CD14-positive monocyte (primary cell): ENCODE results near the gene TRIM9. TPM values are rescaled to one million over a fixed set of nuclear protein-coding genes. Genes with fewer than 3 reads are reported as not detected.

Experiments
- DNase-seq, 3 donors: peaks; one replicate each; pipeline ENCODE4 v3.0.0-alpha.2; 2011 to 2022
- H2AFZ ChIP-seq: 2 replicates; pipeline ENCODE4 v1.6.0; 2012; ENCODE audit warnings: mild to moderate bottlenecking, low read depth, low read length, inconsistent platforms; ENCODE audit not compliant: insufficient read depth, poor library complexity, severe bottlenecking
- H3K27ac ChIP-seq, 2 donors: 1 replicate in 1 of 2; 2 replicates in 1 of 2; pipeline ENCODE4 v1.5.1; 2012 to 2013; ENCODE audit warnings: low read length in 2 of 2, control low read depth in 1 of 2, inconsistent platforms in 1 of 2, low read depth in 1 of 2, mild to moderate bottlenecking in 1 of 2
- H3K27me3 ChIP-seq, 2 donors: one replicate each; pipeline versions ENCODE4 v1.6.0 to v1.6.1; 2011 to 2013; ENCODE audit warnings: low read length in 2 of 2; ENCODE audit not compliant: control insufficient read depth in 2 of 2, insufficient read depth in 2 of 2
- H3K36me3 ChIP-seq, 2 donors: replicated peaks in 1 of 2; 1 replicate in 1 of 2; 2 replicates in 1 of 2; pipeline versions ENCODE4 v1.5.1 to v1.6.1; 2012 to 2013; ENCODE audit warnings: low read length in 2 of 2, control low read depth in 1 of 2, inconsistent platforms in 1 of 2, mild to moderate bottlenecking in 1 of 2; ENCODE audit not compliant: insufficient read depth in 2 of 2, control insufficient read depth in 1 of 2
- H3K4me1 ChIP-seq, 2 donors: 1 replicate in 1 of 2; 2 replicates in 1 of 2; pipeline versions ENCODE4 v1.5.1 to v1.6.1; 2012 to 2013; ENCODE audit warnings: low read length in 2 of 2, control low read depth in 1 of 2, inconsistent platforms in 1 of 2, mild to moderate bottlenecking in 1 of 2, moderate library complexity in 1 of 2; ENCODE audit not compliant: insufficient read depth in 2 of 2, control insufficient read depth in 1 of 2
- H3K4me2 ChIP-seq: replicated peaks from 2 replicates; pipeline ENCODE3; 2012; ENCODE audit warnings: low read length, moderate library complexity, mild to moderate bottlenecking; ENCODE audit not compliant: poor library complexity, severe bottlenecking; ENCODE audit errors: extremely low read depth
- H3K4me3 ChIP-seq, 3 experiments: fragments of 200-600 bp in 1 of 3; sonication (generic) in 1 of 3; replicated peaks in 1 of 3; 1 replicate in 2 of 3; 2 replicates in 1 of 3; pipeline ENCODE4 v1.5.1; 2011 to 2013; ENCODE audit warnings: low read length in 3 of 3, mild to moderate bottlenecking in 3 of 3, control low read depth in 2 of 3, low read depth in 2 of 3, inconsistent platforms in 1 of 3, moderate library complexity in 1 of 3
- H3K79me2 ChIP-seq: 2 replicates; pipeline ENCODE4 v1.6.0; 2012; ENCODE audit warnings: mild to moderate bottlenecking, control low read depth, inconsistent platforms, low read length, moderate library complexity; ENCODE audit not compliant: insufficient read depth
- H3K9ac ChIP-seq: 2 replicates; pipeline ENCODE4 v1.6.0; 2017; ENCODE audit warnings: low read length, mild to moderate bottlenecking; ENCODE audit not compliant: insufficient read depth, poor library complexity, severe bottlenecking
- H3K9me3 ChIP-seq, 2 donors: replicated peaks in 1 of 2; 1 replicate in 1 of 2; 2 replicates in 1 of 2; pipeline versions ENCODE4 v1.5.1 to v1.6.1; 2012 to 2013; ENCODE audit warnings: low read length in 2 of 2, control low read depth in 1 of 2; ENCODE audit not compliant: control insufficient read depth in 1 of 2, insufficient read depth in 1 of 2
- H4K20me1 ChIP-seq: 2 replicates; pipeline ENCODE4 v1.6.0; 2012; ENCODE audit warnings: mild to moderate bottlenecking, low read length, control low read depth, moderate library complexity; ENCODE audit not compliant: insufficient read depth
- H3K27ac Mint-ChIP-seq, 7 donors: one replicate each; pipeline ENCODE4 v1.8.0; 2020; ENCODE audit warnings: mild to moderate bottlenecking in 7 of 7, mixed read lengths in 7 of 7, moderate library complexity in 6 of 7, inconsistent platforms in 2 of 7
- H3K27me3 Mint-ChIP-seq, 3 donors: one replicate each; pipeline ENCODE4 v1.8.0; 2021 to 2022; ENCODE audit warnings: low read depth in 3 of 3, mild to moderate bottlenecking in 3 of 3, mixed read lengths in 3 of 3, moderate library complexity in 3 of 3, inconsistent platforms in 1 of 3
- H3K36me3 Mint-ChIP-seq, 2 donors: one replicate each; pipeline ENCODE4 v1.8.0; 2020; ENCODE audit warnings: mixed read lengths in 2 of 2, inconsistent platforms in 1 of 2, mild to moderate bottlenecking in 1 of 2
- H3K4me1 Mint-ChIP-seq: one replicate; pipeline ENCODE4 v1.8.0; 2020; ENCODE audit warnings: mild to moderate bottlenecking, mixed read lengths
- H3K4me3 Mint-ChIP-seq, 2 donors: one replicate each; pipeline ENCODE4 v1.8.0; 2020; ENCODE audit warnings: mild to moderate bottlenecking in 2 of 2, mixed read lengths in 2 of 2, moderate library complexity in 1 of 2
- H3K9me3 Mint-ChIP-seq, 7 donors: one replicate each; pipeline ENCODE4 v1.8.0; 2020 to 2022; ENCODE audit warnings: mixed read lengths in 7 of 7, mild to moderate bottlenecking in 6 of 7, moderate library complexity in 6 of 7, inconsistent platforms in 2 of 7
- WGBS: methylation state at CpG from one replicate; pipeline ENCODE4 v1.1.5; 2013; ENCODE audit warnings: missing lambda C conversion rate; ENCODE audit not compliant: insufficient coverage; 5-methylcytosine and 5-hydroxymethylcytosine counted together
- intact Hi-C, 2 donors: fragments of 100-400 bp; cut with micrococcal nuclease; formaldehyde crosslinking; loops; one replicate each; pipeline versions ENCODE4 v1.15.0 to v1.15.1; 2023
- polyA plus RNA-seq, 3 donors: library from polyadenylated mRNA; depleted of rRNA in 1 of 3; unstranded in 2 of 3; stranded (reverse) in 1 of 3; fragments of 300-500 nt in 2 of 3; fragments of >200 nt in 1 of 3; fragmentation: Illumina TruSeq in 2 of 3; gene quantifications; 1 replicate in 2 of 3; 2 replicates in 1 of 3; pipeline ENCODE4 v1.2.3, GENCODE V29; 2012 to 2021
- TF ChIP-seq, protein P1 (sequence below): fragments of 200-600 bp; IDR thresholded peaks from one replicate; pipeline ENCODE4 v1.8.0; 2022; ENCODE audit warnings: antibody characterized with exemption, mild to moderate bottlenecking

The TRIM9 gene
- polyA plus RNA-seq, 3 donors, result 0.01 TPM; not detected in 2

- Histone ChIP-seq H2AFZ (no peak overlapping the region), H4K20me1 (no peaks in the 10 kb centered on the region), H3K4me1 (peaks cover 13 to 16% of the 10 kb centered on the region in 2 donors), H3K4me2 (peak overlapping the region; percentile 23), H3K36me3 (no peaks in the 10 kb centered on the region), H3K4me3 (peak overlapping the region in 1 of 3 experiments; percentile 16), H3K9me3 (no peaks in the 10 kb centered on the region), H3K27me3 (no peaks in the 10 kb centered on the region), H3K9ac (no peak overlapping the region), H3K27ac (peak overlapping the region in 1 of 2 donors; percentile 74), H3K79me2 (no peaks in the 10 kb centered on the region)
- Mint-ChIP-seq H3K27ac (peak overlapping the region in 5 of 7 donors; percentile 81 to 93 (median 83)), H3K9me3 (peaks cover 1 to 11% (median 5%) of the 10 kb centered on the region in 7 donors), H3K4me3 (peak overlapping the region in 1 of 2 donors; percentile 67), H3K36me3 (no peaks in the 10 kb centered on the region), H3K4me1 (peaks cover 4% of the 10 kb centered on the region), H3K27me3 (peaks cover 0 to 1% (median 1%) of the 10 kb centered on the region in 3 donors)
- WGBS, result no CpG with 5 or more reads among the region's 2 CpGs
- DNase-seq, result no peak
- intact Hi-C loops, result no loop called here
- TF ChIP-seq, protein P1, sequence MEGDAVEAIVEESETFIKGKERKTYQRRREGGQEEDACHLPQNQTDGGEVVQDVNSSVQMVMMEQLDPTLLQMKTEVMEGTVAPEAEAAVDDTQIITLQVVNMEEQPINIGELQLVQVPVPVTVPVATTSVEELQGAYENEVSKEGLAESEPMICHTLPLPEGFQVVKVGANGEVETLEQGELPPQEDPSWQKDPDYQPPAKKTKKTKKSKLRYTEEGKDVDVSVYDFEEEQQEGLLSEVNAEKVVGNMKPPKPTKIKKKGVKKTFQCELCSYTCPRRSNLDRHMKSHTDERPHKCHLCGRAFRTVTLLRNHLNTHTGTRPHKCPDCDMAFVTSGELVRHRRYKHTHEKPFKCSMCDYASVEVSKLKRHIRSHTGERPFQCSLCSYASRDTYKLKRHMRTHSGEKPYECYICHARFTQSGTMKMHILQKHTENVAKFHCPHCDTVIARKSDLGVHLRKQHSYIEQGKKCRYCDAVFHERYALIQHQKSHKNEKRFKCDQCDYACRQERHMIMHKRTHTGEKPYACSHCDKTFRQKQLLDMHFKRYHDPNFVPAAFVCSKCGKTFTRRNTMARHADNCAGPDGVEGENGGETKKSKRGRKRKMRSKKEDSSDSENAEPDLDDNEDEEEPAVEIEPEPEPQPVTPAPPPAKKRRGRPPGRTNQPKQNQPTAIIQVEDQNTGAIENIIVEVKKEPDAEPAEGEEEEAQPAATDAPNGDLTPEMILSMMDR, result no peak
These were observed 43.6 kb upstream of the TRIM9 start for GRCh38 chr14:51138404-51139103.

GRCh38 chr14:51131516-51131915 is 36.6 kb upstream of the TRIM9 start:
- Histone ChIP-seq H3K79me2 (no peaks in the 10 kb centered on the region), H3K36me3 (no peaks in the 10 kb centered on the region), H3K4me3 (no peak overlapping the region), H2AFZ (no peak overlapping the region), H3K27me3 (no peaks in the 10 kb centered on the region), H3K9me3 (peaks cover 0 to 3% of the 10 kb centered on the region in 2 donors), H3K4me2 (no peak overlapping the region), H3K27ac (no peak overlapping the region), H4K20me1 (no peaks in the 10 kb centered on the region), H3K4me1 (no peaks in the 10 kb centered on the region), H3K9ac (no peak overlapping the region)
- Mint-ChIP-seq H3K4me1 (no peaks in the 10 kb centered on the region), H3K9me3 (peaks cover 9 to 14% (median 11%) of the 10 kb centered on the region in 7 donors), H3K4me3 (no peak overlapping the region), H3K27ac (no peak overlapping the region), H3K27me3 (peaks cover 0 to 3% (median 3%) of the 10 kb centered on the region in 3 donors), H3K36me3 (no peaks in the 10 kb centered on the region)
- TF ChIP-seq, protein P1, result no peak
- WGBS, result 100% methylated on average over 1 of the region's 2 CpGs
- DNase-seq, result no peak
- intact Hi-C loops, result no loop called here
